ENCODE data around the gene SF3A2. TPM values are rescaled to one million over a fixed set of nuclear protein-coding genes. Genes with fewer than 3 reads are reported as not detected.

SF3A2 gene
- polyA plus RNA-seq, 5 donors: 49.2 to 98.0 (median 68.6) TPM

- no peak for DNase-seq
Measured at GRCh38 chr19:2202366-2202765, 34.3 kb upstream of the SF3A2 start.

GRCh38 chr19:2207008-2207407 is 29.6 kb upstream of the SF3A2 start:
- DNase-seq: no peak

GRCh38 chr19:2207991-2208860 is 28.4 kb upstream of the SF3A2 start:
- DNase-seq: no peak

- DNase-seq: no peak
Measured at GRCh38 chr19:2208975-2209374, 27.6 kb upstream of the SF3A2 start.

- no peak for DNase-seq
Measured at GRCh38 chr19:2209408-2209807, 27.2 kb upstream of the SF3A2 start.

GRCh38 chr19:2210206-2210605 is 26.4 kb upstream of the SF3A2 start:
- DNase-seq: no peak

GRCh38 chr19:2210987-2211740 is 25.5 kb upstream of the SF3A2 start:
- DNase-seq: no peak

- no peak for DNase-seq
Measured at GRCh38 chr19:2212861-2213711, 23.5 kb upstream of the SF3A2 start.

GRCh38 chr19:2213799-2214198 is 22.8 kb upstream of the SF3A2 start:
- DNase-seq: peak in 1 of 2 donors; percentile 23

- DNase-seq: peak; percentile 37 to 43
Measured at GRCh38 chr19:2214251-2214650, 22.4 kb upstream of the SF3A2 start.

- no peak for DNase-seq
Measured at GRCh38 chr19:2215281-2215751, 21.3 kb upstream of the SF3A2 start.

GRCh38 chr19:2216361-2217225 is 20.0 kb upstream of the SF3A2 start:
- no peak for DNase-seq

GRCh38 chr19:2217591-2217990 is 19.0 kb upstream of the SF3A2 start:
- no peak for DNase-seq

- DNase-seq: no peak
Measured at GRCh38 chr19:2219726-2220125, 16.9 kb upstream of the SF3A2 start.

GRCh38 chr19:2221250-2221831 is 15.3 kb upstream of the SF3A2 start:
- no peak for DNase-seq

- no peak for DNase-seq
Measured at GRCh38 chr19:2221918-2222317, 14.7 kb upstream of the SF3A2 start.

GRCh38 chr19:2223391-2223790 is 13.2 kb upstream of the SF3A2 start:
- no peak for DNase-seq

GRCh38 chr19:2223959-2224358 is 12.7 kb upstream of the SF3A2 start:
- DNase-seq: no peak

GRCh38 chr19:2224754-2225349 is 11.8 kb upstream of the SF3A2 start:
- no peak for DNase-seq

GRCh38 chr19:2225415-2226050 is 11.1 kb upstream of the SF3A2 start:
- no peak for DNase-seq
